Peyer's patch (tissue), 4 donors: ENCODE measurements around the gene KANSL1. TPM values are rescaled to one million over a fixed set of nuclear protein-coding genes. Genes with fewer than 3 reads are reported as not detected.

Experiments
- DNase-seq, 3 donors: peaks; one replicate each; pipeline ENCODE4 v3.0.0-alpha.2; 2017 to 2019
- H3K27ac ChIP-seq, 4 donors: fragments of 200-600 bp; sonication (generic); one replicate each; pipeline ENCODE4 v1.5.1; 2016 to 2019
- H3K27me3 ChIP-seq, 2 donors: fragments of 200-600 bp; sonication (generic); one replicate each; pipeline ENCODE4 v1.5.1; 2019
- H3K36me3 ChIP-seq, 3 donors: fragments of 200-600 bp; sonication (generic); one replicate each; pipeline ENCODE4 v1.5.1; 2016 to 2019
- H3K4me1 ChIP-seq, 4 donors: fragments of 200-600 bp; sonication (generic); one replicate each; pipeline ENCODE4 v1.5.1; 2016 to 2019
- H3K4me3 ChIP-seq, 4 donors: fragments of 200-600 bp; sonication (generic); 1 replicate in 3 of 4; 2 replicates in 1 of 4; pipeline ENCODE4 v1.5.1; 2016 to 2019; ENCODE audit warnings: mild to moderate bottlenecking in 1 of 4
- H3K9me3 ChIP-seq, 4 donors: fragments of 200-600 bp; sonication (generic); one replicate each; pipeline ENCODE4 v1.5.1; 2016 to 2019; ENCODE audit warnings: mild to moderate bottlenecking in 1 of 4
- POLR2A ChIP-seq, 2 donors: fragments of 450-650 bp; IDR thresholded peaks; one replicate each; pipeline ENCODE4 v1.5.1; 2017; ENCODE audit warnings: antibody characterized with exemption in 2 of 2, mild to moderate bottlenecking in 2 of 2, moderate library complexity in 2 of 2
- total RNA-seq, 4 donors: library from RNA; depleted of rRNA; stranded (reverse); fragments of >200 nt; gene quantifications; one replicate each; pipeline ENCODE4 v1.1.0, GENCODE V29; 2016
- TF ChIP-seq, protein P1 (sequence below), 6 experiments: fragments of 450-650 bp in 4 of 6; fragments of 200-600 bp in 2 of 6; sonication (generic) in 1 of 6; IDR thresholded peaks; one replicate each; pipeline ENCODE4 v1.5.1; 2017 to 2019; ENCODE audit warnings: antibody characterized with exemption in 6 of 6, mild to moderate bottlenecking in 3 of 6, moderate library complexity in 1 of 6

The KANSL1 gene
- total RNA-seq, 4 donors from 2014 or later: 97.6 to 328 (median 141) TPM

DNA sequence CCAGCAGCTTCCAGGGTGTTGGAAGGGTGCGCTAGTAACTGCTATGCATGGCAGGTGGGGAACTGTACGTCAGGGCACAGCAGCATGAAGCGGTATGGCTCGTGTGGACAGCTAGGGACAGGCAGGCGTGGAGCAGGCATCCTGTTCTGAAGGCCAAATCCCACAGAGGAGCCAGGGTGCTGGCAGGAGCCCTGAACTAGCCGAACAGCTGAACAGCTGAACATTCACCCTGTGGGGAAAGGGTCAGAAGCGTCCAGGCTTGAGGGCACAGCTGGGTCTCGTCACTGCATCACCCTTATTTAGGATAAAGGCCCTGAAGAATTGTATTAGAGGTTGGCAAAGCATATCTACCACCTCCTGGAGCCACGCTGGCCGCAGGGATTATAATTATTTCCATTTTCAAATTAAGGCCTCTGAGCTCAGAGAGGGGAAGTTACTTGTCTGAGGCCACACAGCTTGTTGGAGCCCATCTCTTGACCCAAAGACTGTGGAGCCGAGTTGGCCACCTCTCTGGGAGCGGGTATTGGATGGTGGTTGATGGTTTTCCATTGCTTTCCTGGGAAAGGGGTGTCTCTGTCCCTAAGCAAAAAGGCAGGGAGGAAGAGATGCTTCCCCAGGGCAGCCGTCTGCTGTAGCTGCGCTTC lies 197.5 kb downstream of the KANSL1 start:
- Histone ChIP-seq H3K36me3 (no peaks in the 10 kb centered on the region), H3K4me3 (no peak overlapping the region), H3K27me3 (no peaks in the 10 kb centered on the region), H3K9me3 (no peaks in the 10 kb centered on the region), H3K27ac (no peak overlapping the region), H3K4me1 (no peaks in the 10 kb centered on the region)
- no peak for TF ChIP-seq POLR2A (IDR thresholded peaks at IDR 0.05)
- TF ChIP-seq, protein P1, sequence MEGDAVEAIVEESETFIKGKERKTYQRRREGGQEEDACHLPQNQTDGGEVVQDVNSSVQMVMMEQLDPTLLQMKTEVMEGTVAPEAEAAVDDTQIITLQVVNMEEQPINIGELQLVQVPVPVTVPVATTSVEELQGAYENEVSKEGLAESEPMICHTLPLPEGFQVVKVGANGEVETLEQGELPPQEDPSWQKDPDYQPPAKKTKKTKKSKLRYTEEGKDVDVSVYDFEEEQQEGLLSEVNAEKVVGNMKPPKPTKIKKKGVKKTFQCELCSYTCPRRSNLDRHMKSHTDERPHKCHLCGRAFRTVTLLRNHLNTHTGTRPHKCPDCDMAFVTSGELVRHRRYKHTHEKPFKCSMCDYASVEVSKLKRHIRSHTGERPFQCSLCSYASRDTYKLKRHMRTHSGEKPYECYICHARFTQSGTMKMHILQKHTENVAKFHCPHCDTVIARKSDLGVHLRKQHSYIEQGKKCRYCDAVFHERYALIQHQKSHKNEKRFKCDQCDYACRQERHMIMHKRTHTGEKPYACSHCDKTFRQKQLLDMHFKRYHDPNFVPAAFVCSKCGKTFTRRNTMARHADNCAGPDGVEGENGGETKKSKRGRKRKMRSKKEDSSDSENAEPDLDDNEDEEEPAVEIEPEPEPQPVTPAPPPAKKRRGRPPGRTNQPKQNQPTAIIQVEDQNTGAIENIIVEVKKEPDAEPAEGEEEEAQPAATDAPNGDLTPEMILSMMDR (IDR thresholded peaks at IDR 0.05): no peak
- no peak for DNase-seq

GRCh38 chr17:45994987-45995386 lies 198.2 kb downstream of the KANSL1 start:
- Histone ChIP-seq H3K27me3 (no peaks in the 10 kb centered on the region), H3K4me1 (no peaks in the 10 kb centered on the region), H3K27ac (no peak overlapping the region), H3K9me3 (no peaks in the 10 kb centered on the region), H3K36me3 (no peaks in the 10 kb centered on the region), H3K4me3 (no peak overlapping the region)
- DNase-seq: no peak
- TF ChIP-seq, protein P1 (IDR thresholded peaks at IDR 0.05): no peak
- no peak for TF ChIP-seq POLR2A (IDR thresholded peaks at IDR 0.05)

GRCh38 chr17:45993962-45994627 lies 199.1 kb downstream of the KANSL1 start:
- Histone ChIP-seq H3K27me3 (no peaks in the 10 kb centered on the region), H3K9me3 (no peaks in the 10 kb centered on the region), H3K4me1 (no peaks in the 10 kb centered on the region), H3K36me3 (no peaks in the 10 kb centered on the region), H3K4me3 (no peak overlapping the region), H3K27ac (no peak overlapping the region)
- no peak for DNase-seq
- TF ChIP-seq, protein P1 (IDR thresholded peaks at IDR 0.05): no peak
- no peak for TF ChIP-seq POLR2A (IDR thresholded peaks at IDR 0.05)

DNA sequence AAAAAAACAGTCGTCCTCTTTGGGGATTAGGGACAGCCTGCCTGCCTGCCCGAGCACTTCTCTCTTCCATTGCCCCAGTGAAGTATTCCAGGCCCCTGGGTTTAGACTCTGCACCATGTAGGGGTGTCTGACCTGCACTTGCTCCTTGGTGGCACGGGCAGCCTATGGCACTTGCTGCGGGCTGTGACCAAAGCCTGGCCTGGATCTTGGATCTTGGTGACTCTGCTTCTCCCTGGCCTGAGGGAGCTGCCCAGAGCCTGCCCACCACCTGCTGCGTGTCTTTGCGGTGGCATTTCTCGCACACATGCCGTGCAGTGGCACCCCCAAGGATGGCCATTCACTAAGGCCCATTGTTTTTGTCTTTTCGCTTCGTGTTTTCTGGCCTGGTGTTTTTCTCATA lies 200.3 kb downstream of the KANSL1 start:
- no peak for TF ChIP-seq POLR2A (IDR thresholded peaks at IDR 0.05)
- Histone ChIP-seq H3K36me3 (no peaks in the 10 kb centered on the region), H3K4me3 (no peak overlapping the region), H3K27ac (no peak overlapping the region), H3K4me1 (no peaks in the 10 kb centered on the region), H3K9me3 (no peaks in the 10 kb centered on the region), H3K27me3 (no peaks in the 10 kb centered on the region)
- DNase-seq: no peak

DNA sequence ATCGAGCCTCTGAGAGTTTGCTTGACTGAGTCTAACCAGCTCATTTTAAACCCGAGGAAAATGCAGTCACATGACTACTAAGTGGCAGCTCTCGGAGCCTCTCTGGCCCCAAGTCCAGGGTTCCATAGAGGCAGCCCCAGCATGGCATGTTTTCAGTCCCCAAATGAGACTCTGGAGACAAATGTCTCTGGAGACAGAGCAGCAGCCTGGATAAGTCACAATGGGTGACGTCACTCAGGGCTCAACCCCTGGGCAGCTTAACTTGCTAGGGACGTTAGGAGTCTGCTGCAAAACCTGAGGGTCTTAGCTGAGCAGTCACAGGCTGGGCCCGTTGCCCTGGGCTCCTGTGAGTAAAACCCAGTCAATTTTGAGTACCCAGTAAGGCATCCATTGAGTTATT lies 201.1 kb downstream of the KANSL1 start:
- H3K27me3 ChIP-seq: no peaks in the 10 kb centered on the region
- H3K36me3 ChIP-seq: no peaks in the 10 kb centered on the region
- no peak overlapping the region for H3K4me3 ChIP-seq
- DNase-seq: no peak
- no peaks in the 10 kb centered on the region for H3K9me3 ChIP-seq
- no peaks in the 10 kb centered on the region for H3K4me1 ChIP-seq
- no peak overlapping the region for H3K27ac ChIP-seq
- no peak for TF ChIP-seq POLR2A (IDR thresholded peaks at IDR 0.05)
- TF ChIP-seq, protein P1 (IDR thresholded peaks at IDR 0.05): no peak

DNA sequence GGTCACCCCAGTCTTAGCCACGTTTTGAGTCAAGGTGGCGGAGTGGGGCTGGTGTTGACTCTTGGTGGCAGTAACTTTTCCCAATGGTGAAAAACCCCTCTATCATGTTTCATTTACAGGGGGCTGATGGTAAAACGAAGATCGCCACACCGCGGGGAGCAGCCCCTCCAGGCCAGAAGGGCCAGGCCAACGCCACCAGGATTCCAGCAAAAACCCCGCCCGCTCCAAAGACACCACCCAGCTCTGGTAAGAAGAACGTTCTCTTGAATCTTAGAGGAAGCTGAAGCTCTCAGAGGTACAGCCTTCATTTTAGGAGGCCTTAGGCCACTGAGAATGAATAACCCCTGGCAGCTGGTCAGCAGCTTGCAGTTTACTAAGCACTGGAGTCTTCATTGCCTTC lies 201.9 kb downstream of the KANSL1 start:
- no peaks in the 10 kb centered on the region for H3K27me3 ChIP-seq
- no peak for DNase-seq
- no peak overlapping the region for H3K27ac ChIP-seq
- H3K4me1 ChIP-seq: no peaks in the 10 kb centered on the region
- H3K4me3 ChIP-seq: no peak overlapping the region
- H3K36me3 ChIP-seq: no peaks in the 10 kb centered on the region
- no peak for TF ChIP-seq POLR2A (IDR thresholded peaks at IDR 0.05)
- TF ChIP-seq, protein P1 (IDR thresholded peaks at IDR 0.05): no peak
- no peaks in the 10 kb centered on the region for H3K9me3 ChIP-seq
